ENCODE measurements around the gene TMEM145. TPM values are rescaled to one million over a fixed set of nuclear protein-coding genes. Genes with fewer than 3 reads are reported as not detected.

Gene TMEM145
- total and polyA plus RNA-seq, 2 donors from 2014 or later = not detected

DNA sequence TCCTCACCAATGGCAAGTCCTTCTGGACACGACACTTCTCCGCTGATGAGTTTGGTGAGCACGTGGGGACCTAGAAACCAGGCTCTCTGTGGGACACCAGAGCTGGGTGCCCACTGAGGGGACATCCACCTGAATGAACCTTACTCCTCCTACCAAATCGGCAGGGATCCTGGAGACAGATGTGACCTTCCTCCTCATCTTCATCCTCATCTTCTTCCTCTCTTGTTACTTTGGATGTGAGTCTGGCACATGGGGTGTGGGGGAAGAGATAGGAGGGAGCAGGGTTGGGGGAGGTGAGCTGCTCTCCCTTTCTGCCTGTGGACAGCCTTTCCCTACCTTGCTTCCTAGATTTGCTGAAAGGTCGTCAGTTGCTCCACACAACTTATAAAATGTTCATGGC is 1.9 kb downstream of the TMEM145 start:
- DNase-seq (no peak), FAIRE-seq (no peak)
- H3K9me3 ChIP-seq (ENCODE audit: control insufficient read depth in 2 of 3, insufficient read depth in 1 of 3, low read length in 3 of 3) = no peaks in the 10 kb centered on the region
- no peak overlapping the region for H3K9ac ChIP-seq (ENCODE audit: low read length in 3 of 3)
- intact Hi-C loops (cut with DNase I) = no loop called here
- H3K36me3 ChIP-seq (ENCODE audit: control insufficient read depth in 2 of 3, insufficient read depth in 3 of 3, low read length in 3 of 3) = no peaks in the 10 kb centered on the region
- H3K4me1 ChIP-seq (ENCODE audit: control insufficient read depth in 2 of 3, insufficient read depth in 2 of 3, low read depth in 1 of 3, low read length in 3 of 3) = no peaks in the 10 kb centered on the region
- H3K27me3 ChIP-seq (ENCODE audit: control insufficient read depth, insufficient read depth, low read length) = no peaks in the 10 kb centered on the region
- TF ChIP-seq CTCF (IDR thresholded peaks at IDR 0.05; ENCODE audit: borderline replicate concordance, extremely low read depth, insufficient read depth) = no peak
- no peak overlapping the region for H3K27ac ChIP-seq (ENCODE audit: low read depth in 2 of 2, low read length in 2 of 2)
- no peak overlapping the region for H3K4me3 ChIP-seq (ENCODE audit: low read length in 3 of 3)

DNA sequence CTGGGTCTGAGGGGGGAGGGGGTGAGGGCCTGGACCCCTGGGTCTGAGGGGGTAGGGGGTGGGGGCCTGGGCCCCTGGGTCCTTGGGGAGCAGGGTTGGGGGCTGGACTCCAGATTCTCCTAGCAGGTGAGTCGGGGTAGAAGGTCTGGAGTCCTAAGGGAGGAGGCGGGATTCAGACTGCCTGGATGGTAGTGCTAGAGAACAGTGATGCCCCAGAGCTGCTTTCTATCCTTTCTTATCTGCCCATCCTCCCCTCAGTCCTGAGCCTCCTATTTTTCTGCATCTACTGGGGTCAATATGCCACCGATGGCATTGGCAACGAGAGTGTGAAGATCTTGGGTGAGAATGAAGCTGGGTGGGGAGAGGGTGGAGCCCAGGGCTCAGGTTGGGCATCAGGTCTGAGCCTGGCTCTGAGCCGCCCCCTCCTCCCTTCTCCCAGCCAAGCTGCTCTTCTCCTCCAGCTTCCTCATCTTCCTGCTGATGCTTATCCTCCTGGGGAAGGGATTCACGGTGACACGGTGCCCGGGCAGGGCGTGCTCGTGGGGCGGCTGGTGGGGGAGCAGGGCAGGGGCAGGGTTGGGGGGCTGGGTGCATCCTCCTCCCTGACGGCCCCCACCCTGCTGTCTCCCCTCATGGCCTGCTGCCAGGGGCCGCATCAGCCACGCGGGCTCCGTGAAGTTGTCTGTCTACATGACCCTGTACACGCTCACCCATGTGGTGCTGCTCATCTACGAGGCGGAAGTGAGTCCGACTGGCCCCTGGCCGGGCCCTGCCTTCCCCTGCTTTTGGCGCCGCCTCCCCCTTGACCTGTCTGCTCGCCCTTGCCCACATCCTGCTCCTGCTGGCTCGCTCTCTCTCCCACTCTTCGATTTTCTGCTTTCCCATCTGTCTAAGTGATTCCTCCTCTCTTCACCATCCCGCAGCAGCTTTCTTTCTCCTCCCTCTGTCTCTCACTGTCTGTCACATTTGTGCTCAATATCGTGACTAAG is 3.4 kb downstream of the TMEM145 start:
- Histone ChIP-seq H3K27me3 (ENCODE audit: control insufficient read depth, insufficient read depth, low read length) (no peaks in the 10 kb centered on the region), H3K27ac (ENCODE audit: low read depth in 2 of 2, low read length in 2 of 2) (no peak overlapping the region)
- DNase-seq = no peak

GRCh38 chr19:42317535-42317934 is 4.4 kb downstream of the TMEM145 start:
- intact Hi-C loops (cut with DNase I) = no loop called here
- Histone ChIP-seq H3K9ac (ENCODE audit: low read length in 3 of 3) (no peak overlapping the region), H3K27ac (ENCODE audit: low read depth in 2 of 2, low read length in 2 of 2) (no peak overlapping the region), H3K27me3 (ENCODE audit: control insufficient read depth, insufficient read depth, low read length) (no peaks in the 10 kb centered on the region), H3K4me1 (ENCODE audit: control insufficient read depth in 2 of 3, insufficient read depth in 2 of 3, low read depth in 1 of 3, low read length in 3 of 3) (no peaks in the 10 kb centered on the region), H3K36me3 (ENCODE audit: control insufficient read depth in 2 of 3, insufficient read depth in 3 of 3, low read length in 3 of 3) (no peaks in the 10 kb centered on the region), H3K4me3 (ENCODE audit: low read length in 3 of 3) (no peak overlapping the region), H3K9me3 (ENCODE audit: control insufficient read depth in 2 of 3, insufficient read depth in 1 of 3, low read length in 3 of 3) (no peaks in the 10 kb centered on the region)
- TF ChIP-seq CTCF (IDR thresholded peaks at IDR 0.05; ENCODE audit: borderline replicate concordance, extremely low read depth, insufficient read depth) = no peak
- FAIRE-seq = no peak
- DNase-seq = no peak

More for the DNA sequence above, 3.4 kb downstream of the TMEM145 start:
- Histone ChIP-seq H3K4me3 (ENCODE audit: low read length in 3 of 3) (no peak overlapping the region), H3K36me3 (ENCODE audit: control insufficient read depth in 2 of 3, insufficient read depth in 3 of 3, low read length in 3 of 3) (no peaks in the 10 kb centered on the region), H3K9me3 (ENCODE audit: control insufficient read depth in 2 of 3, insufficient read depth in 1 of 3, low read length in 3 of 3) (no peaks in the 10 kb centered on the region), H3K4me1 (ENCODE audit: control insufficient read depth in 2 of 3, insufficient read depth in 2 of 3, low read depth in 1 of 3, low read length in 3 of 3) (no peaks in the 10 kb centered on the region), H3K9ac (ENCODE audit: low read length in 3 of 3) (no peak overlapping the region)
- intact Hi-C loops (cut with DNase I) = no loop called here
- TF ChIP-seq CTCF (IDR thresholded peaks at IDR 0.05; ENCODE audit: borderline replicate concordance, extremely low read depth, insufficient read depth) = no peak
- FAIRE-seq = no peak

Measured in kidney (tissue), 14 donors.